Mesothelial cell of epicardium (in vitro differentiated cells): ENCODE data around the gene TRMT13. TPM values are rescaled to one million over a fixed set of nuclear protein-coding genes. Genes with fewer than 3 reads are reported as not detected.

ENCODE experiments used
- DNase-seq, 2 experiments: peaks; one replicate each; pipeline ENCODE4 v3.0.0; 2021; ENCODE audit warnings: low spot score in 2 of 2; ENCODE audit not compliant: unreplicated experiment in 2 of 2
- H3K27ac Mint-ChIP-seq: 2 replicates; pipeline ENCODE4 v1.8.0; 2021; ENCODE audit warnings: mixed read lengths
- H3K27me3 Mint-ChIP-seq: 2 replicates; pipeline ENCODE4 v1.8.0; 2021; ENCODE audit warnings: low read depth, mixed read lengths
- H3K36me3 Mint-ChIP-seq: 2 replicates; pipeline ENCODE4 v1.8.0; 2021; ENCODE audit warnings: mixed read lengths
- H3K4me1 Mint-ChIP-seq: 2 replicates; pipeline ENCODE4 v1.8.0; 2021; ENCODE audit warnings: mixed read lengths
- H3K4me3 Mint-ChIP-seq: 2 replicates; pipeline ENCODE4 v1.8.0; 2021; ENCODE audit warnings: mild to moderate bottlenecking, moderate library complexity, mixed read lengths
- H3K9me3 Mint-ChIP-seq: 2 replicates; pipeline ENCODE4 v1.8.0; 2021; ENCODE audit warnings: mixed read lengths
- CTCF ChIP-seq: fragments of 200-600 bp; sonication (generic); IDR thresholded peaks from one replicate; pipeline ENCODE4 v1.5.0; 2021; ENCODE audit warnings: antibody characterized with exemption; ENCODE audit not compliant: unreplicated experiment
- total RNA-seq: library from RNA; stranded (reverse); gene quantifications from 3 replicates; pipeline ENCODE4 v1.2.1, GENCODE V29; 2021

Gene TRMT13
- total RNA-seq, 1 donor from 2014 or later = 24.7 TPM

- H3K9me3 Mint-ChIP-seq = no peaks in the 10 kb centered on the region
- no peaks in the 10 kb centered on the region for H3K4me1 Mint-ChIP-seq
- H3K27ac Mint-ChIP-seq = no peak overlapping the region
- H3K36me3 Mint-ChIP-seq = peaks cover 25% of the 10 kb centered on the region
- H3K27me3 Mint-ChIP-seq = no peaks in the 10 kb centered on the region
- DNase-seq = no peak
- no peak overlapping the region for H3K4me3 Mint-ChIP-seq
- no peak for TF ChIP-seq CTCF
Measured at GRCh38 chr1:100101564-100101963, 31.4 kb upstream of the TRMT13 start.

DNA sequence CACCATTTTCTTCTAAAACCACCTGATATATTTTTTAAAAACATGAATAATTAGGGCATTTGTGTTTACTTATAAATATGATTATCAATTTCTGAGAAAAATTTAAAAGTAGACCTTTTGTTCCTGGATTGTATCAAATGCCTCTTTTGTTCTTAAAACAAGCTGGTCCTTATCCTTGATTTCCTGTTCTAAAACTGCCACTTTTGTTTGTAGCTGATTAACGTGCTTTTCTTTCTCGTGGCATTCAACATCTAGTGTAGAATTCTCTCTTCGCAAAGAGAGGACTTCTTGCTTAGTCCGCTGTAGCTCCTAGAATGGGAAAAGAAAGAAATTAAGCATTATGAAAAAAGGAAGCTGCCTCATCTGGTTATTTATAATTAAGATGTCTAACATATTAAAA is 25.3 kb upstream of the TRMT13 start:
- DNase-seq = no peak
- peaks cover 11% of the 10 kb centered on the region for H3K36me3 Mint-ChIP-seq

GRCh38 chr1:100109554-100110066 is 23.4 kb upstream of the TRMT13 start:
- H3K9me3 Mint-ChIP-seq = peaks cover 6% of the 10 kb centered on the region
- no peaks in the 10 kb centered on the region for H3K27me3 Mint-ChIP-seq
- H3K4me1 Mint-ChIP-seq = no peaks in the 10 kb centered on the region
- no peak overlapping the region for H3K4me3 Mint-ChIP-seq
- H3K36me3 Mint-ChIP-seq = peaks cover 19% of the 10 kb centered on the region
- H3K27ac Mint-ChIP-seq = no peak overlapping the region
- TF ChIP-seq CTCF = no peak
- no peak for DNase-seq

More for the DNA sequence above, 25.3 kb upstream of the TRMT13 start:
- H3K27me3 Mint-ChIP-seq = no peaks in the 10 kb centered on the region
- H3K27ac Mint-ChIP-seq = no peak overlapping the region
- peaks cover 2% of the 10 kb centered on the region for H3K9me3 Mint-ChIP-seq
- no peak overlapping the region for H3K4me3 Mint-ChIP-seq
- TF ChIP-seq CTCF = no peak
- no peaks in the 10 kb centered on the region for H3K4me1 Mint-ChIP-seq

- TF ChIP-seq CTCF = no peak
- peaks cover 9% of the 10 kb centered on the region for H3K9me3 Mint-ChIP-seq
- no peaks in the 10 kb centered on the region for H3K4me1 Mint-ChIP-seq
- H3K27me3 Mint-ChIP-seq = no peaks in the 10 kb centered on the region
- no peak overlapping the region for H3K4me3 Mint-ChIP-seq
- H3K27ac Mint-ChIP-seq = no peak overlapping the region
- DNase-seq = no peak
- H3K36me3 Mint-ChIP-seq = peaks cover 19% of the 10 kb centered on the region
Measured at GRCh38 chr1:100115524-100115923, 17.4 kb upstream of the TRMT13 start.

- no peaks in the 10 kb centered on the region for H3K4me1 Mint-ChIP-seq
- H3K4me3 Mint-ChIP-seq = no peak overlapping the region
- H3K27me3 Mint-ChIP-seq = no peaks in the 10 kb centered on the region
- no peak overlapping the region for H3K27ac Mint-ChIP-seq
- TF ChIP-seq CTCF = no peak
- H3K9me3 Mint-ChIP-seq = no peaks in the 10 kb centered on the region
- no peak for DNase-seq
- peaks cover 3% of the 10 kb centered on the region for H3K36me3 Mint-ChIP-seq
Measured at GRCh38 chr1:100122177-100122576, 10.8 kb upstream of the TRMT13 start.

GRCh38 chr1:100127226-100127625 is 5.7 kb upstream of the TRMT13 start:
- no peak for DNase-seq
- Mint-ChIP-seq H3K9me3 (no peaks in the 10 kb centered on the region), H3K4me3 (no peak overlapping the region), H3K27ac (no peak overlapping the region), H3K4me1 (peaks cover 9% of the 10 kb centered on the region), H3K27me3 (no peaks in the 10 kb centered on the region), H3K36me3 (peaks cover 3% of the 10 kb centered on the region)
- TF ChIP-seq CTCF = no peak
